A172 (cell line): ENCODE data around the gene FBXO39. TPM values are rescaled to one million over a fixed set of nuclear protein-coding genes. Genes with fewer than 3 reads are reported as not detected.
A peak's percentile ranks its signal among the peaks of the same experiment; 100 is the strongest.
"Not testable (repeated sequence)": the region's sequence is repeated elsewhere in the genome, so short reads cannot be mapped to it uniquely, and the experiment has no call there.

Experiments
- DNase-seq: peaks from one replicate; pipeline ENCODE4 v3.0.0-alpha.2; 2015; ENCODE audit warnings: low spot score
- total RNA-seq: library from RNA; depleted of rRNA; stranded (reverse); fragments of >200 nt; shearing (Covaris generic); gene quantifications from 2 replicates; pipeline ENCODE4 v1.2.3, GENCODE V29; 2014; rRNA removed

Gene FBXO39
- total RNA-seq: 0.31 TPM in 1 of 2 replicates, not detected in the other

DNA sequence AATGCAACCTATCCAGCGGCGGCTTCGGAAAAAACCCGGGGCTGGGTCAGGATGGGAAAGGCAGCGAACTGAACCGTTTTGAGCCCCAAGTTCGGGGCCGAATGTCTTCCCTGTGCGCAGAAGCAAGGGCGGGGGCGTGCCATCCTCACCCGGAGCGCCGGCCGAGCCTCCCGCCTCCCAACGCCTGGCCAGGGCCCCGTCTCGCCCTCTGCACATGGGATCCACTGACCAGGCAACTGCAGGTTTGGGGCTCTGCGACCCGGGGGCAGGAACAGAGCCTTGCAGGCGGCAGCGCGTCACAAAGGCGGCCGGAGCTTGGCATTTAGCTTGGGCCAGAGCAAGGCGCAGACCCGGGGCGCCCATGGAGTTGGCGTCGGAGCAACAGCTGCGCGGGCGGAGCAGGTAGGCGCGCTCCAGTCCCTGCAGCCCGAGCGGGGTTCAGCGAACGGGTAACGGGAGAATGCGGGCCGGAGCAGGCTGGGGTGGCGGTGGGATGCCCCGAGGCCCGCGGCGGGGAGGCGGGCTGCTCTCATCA is at the start of gene FBXO39:
Gene FBXO39 (plus strand): TSS at position 345 of the 535 bp plus-strand sequence. CDS start 3,654 bp downstream, outside the sequence.
- no peak for DNase-seq

DNA sequence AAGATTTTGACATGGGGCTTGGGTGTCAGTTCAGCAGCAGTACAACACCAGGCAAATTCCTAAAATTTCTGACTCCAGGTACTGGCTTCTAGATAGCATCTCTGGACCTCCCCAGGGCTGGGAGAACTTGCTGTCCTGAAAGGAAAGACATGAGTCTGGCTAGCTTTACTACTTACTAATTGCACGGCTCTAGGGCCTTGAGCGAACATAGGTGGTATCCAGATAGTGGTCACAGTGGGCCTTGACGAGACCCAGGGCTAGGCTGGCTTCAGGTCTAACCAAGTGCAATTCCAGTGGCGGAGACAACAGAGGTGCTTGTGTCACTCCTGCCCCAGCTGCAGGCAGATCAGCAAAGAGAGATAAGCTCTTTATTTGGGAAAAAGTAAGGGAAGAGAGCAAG is 46.5 kb upstream of the FBXO39 start:
- DNase-seq: no peak

DNA sequence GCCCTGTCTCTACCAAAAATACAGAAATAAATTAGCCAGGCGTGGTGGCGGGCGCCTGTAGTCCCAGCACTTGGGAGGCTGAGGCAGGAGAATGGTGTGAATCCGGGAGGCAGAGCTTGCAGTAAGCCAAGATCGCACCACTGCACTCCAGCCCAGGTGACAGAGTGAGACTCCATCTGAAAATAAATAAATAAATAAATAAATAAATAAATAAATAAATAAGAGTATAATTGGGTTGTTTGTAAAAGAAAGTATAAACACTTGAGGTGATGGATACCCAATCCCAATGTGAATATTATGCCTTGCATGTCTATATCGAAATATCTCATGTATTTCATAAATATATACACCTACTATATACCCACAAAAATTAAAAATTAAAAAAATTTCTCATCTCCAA is 29.4 kb upstream of the FBXO39 start:
- not testable (repeated sequence) for DNase-seq

DNA sequence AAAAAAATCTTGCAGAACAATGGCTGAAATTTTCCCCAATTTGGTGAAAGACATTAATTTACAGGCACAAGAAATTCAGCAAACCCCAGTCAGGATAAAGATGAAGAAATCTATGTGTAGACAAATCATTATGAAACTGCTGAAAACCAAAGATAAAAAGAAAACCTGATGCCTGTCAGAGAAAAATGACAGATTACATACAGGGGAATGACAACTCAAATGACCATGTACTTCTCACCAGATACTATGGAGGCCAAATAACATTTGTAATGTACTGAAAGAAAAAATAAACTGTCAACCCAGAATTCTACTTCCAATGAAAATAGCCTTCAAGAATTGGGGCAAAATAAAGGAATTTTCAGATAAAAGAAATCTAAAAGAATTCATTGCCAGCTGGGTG is 27.4 kb upstream of the FBXO39 start:
- no peak for DNase-seq

DNA sequence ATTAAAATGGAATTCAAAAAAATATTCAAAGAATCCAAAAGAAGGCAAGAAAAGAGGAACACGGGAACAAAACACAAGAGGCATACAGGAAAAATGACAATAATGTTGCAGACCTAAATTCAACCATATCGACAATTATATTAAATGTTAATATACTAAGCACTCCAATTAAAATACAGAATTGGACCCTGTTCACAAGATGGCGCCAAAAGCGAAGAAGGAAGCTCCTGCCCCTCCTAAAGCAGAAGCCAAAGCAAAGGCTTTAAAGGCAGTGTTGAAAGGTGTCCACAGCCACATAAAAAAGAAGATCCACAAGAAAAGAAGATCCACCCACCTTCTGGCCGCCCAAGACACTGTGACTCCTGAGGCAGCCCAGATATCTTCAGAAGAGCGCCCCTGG is 26.5 kb upstream of the FBXO39 start:
- no peak for DNase-seq

DNA sequence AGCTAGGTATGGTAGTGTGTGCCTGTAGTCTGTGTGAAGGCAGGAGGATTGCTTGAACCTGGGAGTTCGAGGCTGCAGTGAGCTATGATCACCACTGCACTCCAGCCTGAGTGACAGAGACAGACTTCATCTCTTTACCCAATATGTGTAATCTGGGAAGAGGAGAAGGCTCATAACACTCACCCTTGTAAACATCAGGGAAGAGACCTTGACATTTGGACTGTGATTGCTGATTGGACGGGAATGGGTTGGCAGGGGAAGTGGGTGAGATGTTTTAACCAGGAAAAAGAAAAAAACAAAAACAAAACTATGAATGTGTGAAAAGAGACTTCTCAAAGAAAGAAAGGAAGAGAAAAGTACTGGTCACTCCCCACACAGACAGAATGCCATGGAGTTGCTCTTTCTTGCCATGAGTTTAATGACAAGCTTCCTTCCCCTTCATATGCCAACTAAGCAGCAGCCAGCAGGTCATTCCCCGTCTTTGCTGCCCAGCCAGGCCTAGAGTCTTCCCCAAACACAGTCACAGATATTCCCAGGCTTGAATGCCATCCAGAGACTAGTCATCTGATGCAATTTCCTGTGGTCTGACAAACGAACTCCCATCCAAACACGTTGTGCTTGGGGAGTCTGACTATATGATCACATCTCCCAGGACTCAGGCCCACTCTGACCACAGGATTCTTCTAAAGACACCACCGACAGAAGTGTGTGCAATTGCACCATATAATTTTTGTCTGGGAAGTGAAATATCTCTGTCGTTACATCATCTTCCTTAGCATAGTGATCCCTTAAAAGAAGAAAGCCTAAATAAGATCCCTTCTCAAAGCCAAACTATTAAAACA is 23.7 kb upstream of the FBXO39 start:
- peak; percentile 95 for DNase-seq

DNA sequence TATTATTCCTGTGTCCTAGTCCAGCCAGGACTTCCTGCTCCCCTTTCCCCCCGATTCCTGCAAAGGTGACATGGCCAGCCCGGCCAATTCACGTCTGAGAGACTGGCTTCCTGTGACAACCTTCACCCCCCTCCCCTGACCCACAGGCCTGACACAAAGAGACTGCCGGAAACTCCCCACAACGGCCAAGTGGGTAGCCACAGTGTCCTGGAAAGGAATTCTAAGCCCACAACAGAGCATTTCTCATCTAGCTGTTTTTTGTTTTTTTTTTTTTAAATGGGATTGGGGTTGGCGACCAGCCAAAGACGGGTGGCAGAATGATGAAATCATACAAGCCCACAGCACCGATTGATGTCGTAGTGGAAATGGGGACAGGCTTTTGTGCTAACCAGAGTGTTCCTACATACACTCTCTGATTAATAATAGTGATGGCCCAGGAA is 23.0 kb upstream of the FBXO39 start:
- peak; percentile 83 for DNase-seq

DNA sequence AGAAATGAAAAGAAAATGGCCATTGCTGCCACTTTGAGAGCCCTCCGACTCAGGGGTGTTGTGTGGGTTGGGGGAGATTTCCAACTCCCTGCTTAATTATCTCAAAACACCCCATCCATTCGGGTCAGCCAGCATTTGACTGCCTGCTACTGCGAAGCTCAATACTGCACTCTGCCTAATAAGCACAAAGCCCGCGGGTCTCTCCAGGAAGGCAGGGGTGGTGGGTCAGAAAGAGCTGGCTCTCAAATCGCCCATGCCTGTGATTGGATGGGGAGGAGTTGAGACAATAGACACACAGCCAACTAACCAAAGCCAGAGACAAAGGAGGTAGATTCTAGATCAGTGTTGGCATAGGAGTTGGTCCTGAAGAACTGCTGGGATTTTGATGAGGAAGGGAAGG is 22.5 kb upstream of the FBXO39 start:
- no peak for DNase-seq

DNA sequence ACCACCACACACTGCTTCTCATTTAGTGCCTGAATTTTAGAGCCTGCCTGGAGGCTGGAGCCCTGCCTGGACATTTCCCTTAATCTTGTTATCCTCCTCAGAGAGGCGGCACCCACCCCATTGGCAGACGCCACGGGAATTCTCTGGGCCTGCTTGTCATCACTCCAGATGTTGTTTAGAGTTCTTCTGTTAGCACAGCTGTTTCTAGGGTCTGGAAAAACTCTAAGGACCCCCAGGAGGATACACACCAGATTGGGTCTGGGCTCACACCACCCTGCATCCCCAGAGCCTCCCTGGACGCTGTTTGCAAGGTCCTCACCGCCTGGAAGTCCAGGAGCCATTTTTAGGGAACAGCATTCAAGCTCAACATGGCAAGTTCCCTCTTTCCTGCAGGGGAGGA is 20.7 kb upstream of the FBXO39 start:
- no peak for DNase-seq

DNA sequence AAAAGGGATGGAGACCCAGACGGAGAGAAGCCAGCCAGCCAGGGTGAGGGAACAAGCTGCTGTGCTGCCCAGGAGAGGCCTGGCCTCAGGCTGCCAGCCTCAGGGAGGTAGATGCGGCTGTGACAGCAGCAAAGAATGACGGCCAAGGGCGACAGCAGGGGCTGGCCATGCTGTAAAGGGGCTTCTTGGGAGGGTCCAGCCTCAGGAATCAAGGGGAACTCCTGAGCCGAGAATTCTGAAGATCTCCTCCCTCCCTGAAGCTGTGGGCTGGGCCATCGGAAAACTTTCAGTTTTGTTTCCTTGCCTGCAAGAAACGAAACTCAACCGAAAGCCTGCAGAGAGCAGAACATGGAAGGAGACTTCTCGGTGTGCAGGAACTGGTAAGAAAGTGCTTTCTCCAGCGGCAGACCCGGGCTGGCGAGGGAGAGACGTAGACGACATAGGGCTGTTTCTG is 20.3 kb upstream of the FBXO39 start, which contains the start of gene XAF1:
Gene XAF1 (plus strand): TSS at position 316 of the 454 bp plus-strand sequence. CDS start 33 bp downstream, at position 349.
- DNase-seq: no peak

DNA sequence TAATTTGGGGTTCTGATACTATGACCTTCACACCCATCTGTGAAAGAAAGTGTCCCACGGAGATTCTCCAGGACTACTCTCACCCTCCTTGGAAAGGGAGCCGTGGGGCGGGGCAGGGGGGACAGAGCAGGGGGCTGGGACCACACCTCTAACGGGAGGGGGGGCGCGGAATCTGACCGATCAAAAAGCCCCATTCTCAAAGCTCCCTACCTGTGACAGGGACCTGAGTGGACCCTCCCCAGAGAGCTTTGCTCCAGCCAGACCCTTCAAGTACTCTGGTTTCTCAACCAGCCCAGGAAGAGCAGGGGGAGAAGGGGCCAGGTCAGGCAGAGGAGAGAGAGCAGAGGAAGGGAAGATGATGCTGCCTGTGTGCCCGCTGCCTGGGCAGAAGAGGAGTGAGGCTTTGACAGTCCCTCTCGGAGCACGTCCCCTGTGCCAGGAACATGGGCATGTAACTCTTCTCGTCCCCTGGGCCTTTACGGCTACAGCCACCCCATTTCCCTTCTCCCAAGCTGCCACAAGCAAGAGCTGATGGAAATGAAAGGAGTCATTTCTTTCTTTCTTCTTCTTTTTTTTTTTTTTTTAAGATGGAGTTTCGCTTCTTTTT is 19.5 kb upstream of the FBXO39 start:
- no peak for DNase-seq

DNA sequence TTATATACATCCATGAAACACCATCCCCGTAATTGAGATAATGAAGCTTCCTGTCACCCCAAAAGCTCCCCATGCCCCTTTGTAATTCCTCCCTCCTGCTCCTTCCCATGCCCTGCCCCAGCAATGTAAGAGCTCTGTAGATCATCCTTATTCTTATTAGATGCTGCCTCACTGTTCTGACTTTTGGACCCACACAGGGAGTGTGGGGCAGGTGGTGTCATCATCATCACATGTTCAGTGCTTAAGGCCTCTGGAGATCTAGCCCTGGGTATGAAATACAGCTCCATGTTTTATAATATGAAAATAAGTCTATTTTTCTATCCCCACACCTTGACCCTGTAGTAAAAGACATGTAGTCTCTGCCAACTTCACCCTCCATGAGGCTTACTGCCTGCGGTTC is 18.3 kb upstream of the FBXO39 start:
- no peak for DNase-seq

DNA sequence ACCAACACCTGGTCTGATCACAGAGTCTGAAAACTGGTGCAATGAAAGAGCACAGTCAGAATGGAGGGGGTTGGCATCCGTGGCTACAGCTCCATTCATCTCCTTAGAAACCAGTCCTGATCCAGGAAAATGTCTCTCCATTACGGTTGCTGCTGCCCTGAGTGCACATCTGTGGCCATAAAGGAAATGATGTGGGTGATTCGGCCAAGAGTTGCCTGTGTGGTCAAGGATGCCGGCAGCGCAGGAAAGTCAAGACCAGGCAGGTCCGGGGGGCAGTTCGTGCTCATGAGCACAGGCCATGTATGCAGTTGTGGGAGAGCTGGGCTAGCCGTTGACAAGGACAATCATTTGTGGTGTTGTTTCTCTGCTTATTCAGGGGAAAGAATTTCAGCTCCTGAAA is 14.2 kb upstream of the FBXO39 start:
- DNase-seq: no peak

DNA sequence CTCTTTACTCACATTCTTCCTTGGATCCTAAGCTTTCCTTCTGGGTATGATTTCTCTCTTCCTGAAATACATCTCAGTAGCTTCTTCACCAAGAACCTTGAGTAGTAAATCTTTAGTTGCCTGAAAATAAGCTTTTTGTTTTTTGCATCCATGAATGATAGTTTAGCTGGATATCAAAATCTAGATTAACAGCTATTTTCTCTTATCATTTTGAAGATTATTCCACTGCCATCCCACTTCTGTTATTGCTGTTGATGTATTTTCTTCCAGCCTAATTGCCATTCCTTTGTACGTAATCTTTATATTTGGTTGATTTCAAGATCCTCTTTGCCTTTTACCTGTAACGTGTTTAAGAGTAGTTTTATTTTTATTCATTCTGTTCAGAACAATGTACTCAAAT is 7.6 kb upstream of the FBXO39 start:
- DNase-seq: no peak

DNA sequence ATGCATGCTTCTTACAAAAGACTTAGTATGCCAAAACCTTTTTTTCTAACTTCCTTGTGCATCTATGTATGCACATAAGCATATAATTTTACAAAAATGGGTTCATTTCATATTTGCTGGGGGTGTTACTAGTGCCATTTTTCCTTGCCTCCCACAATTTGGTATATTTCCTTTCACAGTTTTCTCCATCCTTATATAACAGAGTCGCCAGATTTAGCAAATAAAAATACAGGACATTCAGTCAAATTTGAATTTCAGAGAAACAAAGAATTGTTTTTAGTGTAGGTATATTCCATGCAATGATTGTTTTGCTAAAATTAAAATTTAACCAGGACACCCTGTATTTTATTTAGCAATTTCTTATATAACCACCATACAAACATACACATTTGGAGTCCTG is 4.0 kb upstream of the FBXO39 start:
- no peak for DNase-seq

DNA sequence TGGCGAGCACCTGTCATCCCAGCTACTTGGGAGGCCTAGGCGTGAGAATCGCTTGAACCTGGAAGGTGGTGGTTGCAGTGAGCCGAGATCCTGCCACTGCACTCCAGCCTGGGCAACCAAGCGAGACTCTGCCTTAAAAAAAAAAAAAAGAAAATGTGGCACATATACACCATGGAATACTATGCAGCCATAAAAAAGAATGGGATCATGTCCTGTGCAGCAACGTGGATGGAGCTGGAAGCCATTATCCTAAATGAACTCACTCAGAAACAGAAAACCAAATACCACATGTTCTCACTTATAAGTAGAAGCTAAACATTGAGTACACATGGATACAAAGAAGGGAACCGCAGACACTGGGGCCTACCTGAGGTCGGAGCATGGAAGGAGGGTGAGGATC is 1.1 kb upstream of the FBXO39 start:
- DNase-seq: not testable (repeated sequence)

DNA sequence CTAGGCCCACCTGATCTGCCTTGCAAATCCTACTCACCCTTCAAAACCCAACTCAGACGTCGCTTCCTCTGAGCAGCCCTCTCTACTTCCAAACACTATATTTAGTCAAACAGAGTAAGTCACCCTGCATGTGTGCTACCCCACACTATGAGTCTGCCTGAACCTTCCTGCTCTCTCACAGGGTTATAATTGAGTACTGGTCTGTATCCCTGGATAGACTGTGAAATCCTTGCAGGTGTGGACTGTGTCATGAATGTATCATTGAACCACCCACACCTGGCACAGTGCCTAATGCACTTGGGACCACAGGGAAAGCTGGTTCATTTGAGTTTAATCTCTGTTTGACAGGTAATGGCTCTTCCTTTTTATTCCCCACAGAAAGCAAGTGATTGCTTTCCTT is 3.4 kb downstream of the FBXO39 start:
- DNase-seq: no peak

DNA sequence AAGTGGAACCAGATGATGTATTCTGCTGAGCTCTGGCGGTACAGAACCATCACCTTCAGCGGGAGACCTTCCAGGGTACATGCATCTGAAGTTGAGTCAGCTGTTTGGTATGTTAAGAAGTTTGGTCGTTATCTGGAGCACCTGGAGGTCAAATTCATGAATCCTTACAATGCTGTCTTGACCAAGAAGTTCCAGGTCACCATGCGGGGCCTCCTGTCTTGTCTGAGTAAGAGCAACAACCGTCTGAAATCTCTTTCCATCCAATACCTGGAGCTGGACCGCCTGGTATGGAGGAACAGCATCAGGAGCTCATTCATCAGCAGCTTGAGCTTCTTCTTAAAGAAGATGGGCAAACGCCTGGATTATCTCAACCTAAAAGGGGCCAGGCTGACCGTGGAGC is 4.0 kb downstream of the FBXO39 start:
- no peak for DNase-seq

DNA sequence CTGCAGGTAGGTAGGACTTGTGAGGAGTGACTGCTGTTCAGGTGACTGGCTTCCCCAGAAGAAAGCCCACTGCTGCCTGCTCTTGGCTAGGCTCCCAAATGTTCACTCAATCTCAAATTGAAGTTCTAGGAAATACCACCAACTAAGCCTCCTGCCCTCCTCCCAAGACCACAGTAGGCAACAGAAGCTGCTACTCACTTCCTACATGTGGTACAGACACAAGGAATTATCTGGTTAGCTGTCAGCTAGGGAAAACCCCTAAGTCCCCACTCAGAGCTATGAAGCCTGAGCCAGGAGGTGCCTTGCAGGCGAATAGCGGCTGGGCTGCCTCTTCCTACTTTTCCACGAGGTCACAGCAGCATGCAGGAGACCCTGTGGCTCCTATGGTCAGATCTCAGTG is 4.9 kb downstream of the FBXO39 start:
- DNase-seq: no peak

DNA sequence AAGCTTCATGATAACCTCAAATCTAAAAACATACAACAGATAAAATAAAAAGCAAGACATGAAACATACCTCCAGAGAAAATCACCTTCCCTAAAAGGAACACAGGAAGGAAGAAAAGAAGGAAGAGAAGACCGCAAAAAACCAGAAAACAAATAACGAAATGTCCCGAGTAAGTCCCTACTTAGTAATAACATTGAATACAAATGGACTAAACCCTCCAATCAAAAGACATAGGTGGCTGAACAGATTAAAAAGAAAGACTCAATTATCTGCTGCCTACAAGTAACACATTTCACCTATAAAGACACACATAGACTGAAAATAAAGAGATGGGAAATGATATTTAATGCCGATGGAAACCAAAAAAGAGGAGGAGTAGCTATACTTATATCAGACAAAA is 6.2 kb downstream of the FBXO39 start:
- DNase-seq: no peak

DNA sequence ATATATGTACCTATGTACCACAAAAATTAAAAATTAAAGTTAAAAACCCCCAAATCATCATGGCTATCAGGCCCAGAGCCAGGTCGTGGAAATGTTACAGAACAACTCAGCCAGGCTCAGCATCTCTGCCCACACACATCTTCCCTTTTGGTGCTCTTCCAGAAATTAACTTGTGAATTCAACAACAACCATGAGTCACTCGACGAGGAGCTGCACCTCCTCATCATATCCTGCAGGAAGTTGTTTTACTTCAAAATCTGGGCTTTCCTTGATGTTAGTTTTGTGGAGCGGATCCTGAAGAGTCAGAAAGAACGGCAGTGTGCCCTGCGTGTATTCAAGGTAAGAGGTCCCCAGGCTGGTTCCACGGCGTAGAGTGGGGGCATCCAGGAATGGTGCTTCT is 10.6 kb downstream of the FBXO39 start:
- peak; percentile 67 for DNase-seq

DNA sequence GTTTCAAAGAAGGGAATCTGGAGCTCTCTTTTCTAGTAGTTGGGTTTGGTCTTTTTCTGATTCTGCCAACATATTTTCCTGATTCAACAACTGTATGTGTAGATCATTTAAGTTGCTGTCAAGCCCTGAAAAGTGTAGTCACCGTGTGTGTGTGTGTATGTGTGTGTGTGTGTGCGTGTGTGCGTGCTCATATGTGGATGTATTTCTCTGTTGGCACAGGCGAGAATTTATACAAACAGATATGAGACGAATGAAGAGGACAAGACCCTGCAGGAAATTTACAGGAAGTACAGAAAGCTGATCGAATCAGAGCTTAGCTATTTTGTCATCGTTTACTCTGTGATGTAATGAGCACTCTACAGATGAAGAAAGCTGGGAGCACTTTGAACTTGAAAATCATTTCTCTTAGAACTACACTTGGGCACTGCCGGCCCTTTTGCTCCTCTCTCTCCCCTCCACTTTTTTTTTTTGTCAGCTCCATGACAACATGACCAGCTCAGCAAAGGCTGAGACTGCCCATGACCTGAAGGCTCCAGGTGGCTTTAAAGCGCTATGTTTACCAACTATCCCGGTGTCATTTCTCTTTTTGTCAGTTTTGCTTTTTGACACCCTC is 11.2 kb downstream of the FBXO39 start:
- DNase-seq: no peak
